Smooth muscle cell (in vitro differentiated cells): ENCODE measurements around the gene PRKD2. TPM values are rescaled to one million over a fixed set of nuclear protein-coding genes. Genes with fewer than 3 reads are reported as not detected.

Experiments
- DNase-seq: peaks from one replicate; lab custom pipeline; 2025; ENCODE audit not compliant: unreplicated experiment; lab: John Stamatoyannopoulos, UW
- H2AFZ ChIP-seq: fragments of 200-600 bp; sonication (generic); 2 replicates; pipeline ENCODE4 v1.6.0; 2016; ENCODE audit warnings: antibody characterized with exemption, low read depth, mild to moderate bottlenecking
- H3F3A ChIP-seq: fragments of 200-600 bp; sonication (generic); 2 replicates; pipeline ENCODE4 v1.6.0; 2017; ENCODE audit warnings: antibody characterized with exemption, low read depth
- H3K27ac ChIP-seq: fragments of 200-600 bp; sonication (generic); 2 replicates; pipeline ENCODE4 v1.5.1; 2016; ENCODE audit warnings: low read depth, mild to moderate bottlenecking
- H3K27me3 ChIP-seq: fragments of 200-600 bp; sonication (generic); 2 replicates; pipeline ENCODE4 v1.6.1; 2016; ENCODE audit warnings: low read depth, mild to moderate bottlenecking
- H3K36me3 ChIP-seq: fragments of 200-600 bp; sonication (generic); 2 replicates; pipeline ENCODE4 v1.5.1; 2016; ENCODE audit warnings: low read depth
- H3K4me1 ChIP-seq: fragments of 200-600 bp; sonication (generic); 2 replicates; pipeline ENCODE4 v1.5.1; 2016; ENCODE audit warnings: low read depth
- H3K4me2 ChIP-seq: fragments of 200-600 bp; sonication (generic); 2 replicates; pipeline ENCODE4 v1.6.0; 2016; ENCODE audit warnings: mild to moderate bottlenecking
- H3K4me3 ChIP-seq: fragments of 200-600 bp; sonication (generic); 2 replicates; pipeline ENCODE4 v1.5.1; 2016; ENCODE audit warnings: mild to moderate bottlenecking
- H3K79me2 ChIP-seq: fragments of 200-600 bp; sonication (generic); 2 replicates; pipeline ENCODE4 v1.6.0; 2016; ENCODE audit warnings: low read depth, mild to moderate bottlenecking
- H3K9ac ChIP-seq: fragments of 200-600 bp; sonication (generic); 2 replicates; pipeline ENCODE4 v1.6.0; 2016; ENCODE audit warnings: low read depth
- H3K9me3 ChIP-seq: fragments of 200-600 bp; sonication (generic); replicated peaks from 2 replicates; pipeline ENCODE4 v1.5.1; 2016; ENCODE audit warnings: low read depth
- H4K20me1 ChIP-seq: fragments of 200-600 bp; sonication (generic); 2 replicates; pipeline ENCODE4 v1.6.0; 2016; ENCODE audit warnings: low read depth
- WGBS: methylation state at CpG from one replicate; pipeline ENCODE4 v1.1.7; 2016; ENCODE audit warnings: low lambda C conversion rate; 5-methylcytosine and 5-hydroxymethylcytosine counted together
- polyA plus RNA-seq: library from polyadenylated mRNA; unstranded; fragments of >200 nt; fragmentation: Nextera tagmentation; extraction: Ambion mirVana; gene quantifications from 2 replicates; pipeline ENCODE4 v1.2.1, GENCODE V29; 2016
- total RNA-seq: library from RNA; depleted of rRNA; stranded (reverse); fragments of >200 nt; gene quantifications from 2 replicates; pipeline ENCODE4 v1.2.3, GENCODE V29; 2014
- TF ChIP-seq, protein P1 (sequence below): fragments of 200-600 bp; sonication (generic); IDR thresholded peaks from 2 replicates; pipeline ENCODE4 v1.5.1; 2017; ENCODE audit warnings: borderline replicate concordance, mild to moderate bottlenecking, antibody characterized with exemption; ENCODE audit not compliant: insufficient read depth, poor library complexity, severe bottlenecking

PRKD2 gene
- total and polyA plus RNA-seq, 2 experiments from 2014 or later: 24.2 to 34.6 TPM

DNA sequence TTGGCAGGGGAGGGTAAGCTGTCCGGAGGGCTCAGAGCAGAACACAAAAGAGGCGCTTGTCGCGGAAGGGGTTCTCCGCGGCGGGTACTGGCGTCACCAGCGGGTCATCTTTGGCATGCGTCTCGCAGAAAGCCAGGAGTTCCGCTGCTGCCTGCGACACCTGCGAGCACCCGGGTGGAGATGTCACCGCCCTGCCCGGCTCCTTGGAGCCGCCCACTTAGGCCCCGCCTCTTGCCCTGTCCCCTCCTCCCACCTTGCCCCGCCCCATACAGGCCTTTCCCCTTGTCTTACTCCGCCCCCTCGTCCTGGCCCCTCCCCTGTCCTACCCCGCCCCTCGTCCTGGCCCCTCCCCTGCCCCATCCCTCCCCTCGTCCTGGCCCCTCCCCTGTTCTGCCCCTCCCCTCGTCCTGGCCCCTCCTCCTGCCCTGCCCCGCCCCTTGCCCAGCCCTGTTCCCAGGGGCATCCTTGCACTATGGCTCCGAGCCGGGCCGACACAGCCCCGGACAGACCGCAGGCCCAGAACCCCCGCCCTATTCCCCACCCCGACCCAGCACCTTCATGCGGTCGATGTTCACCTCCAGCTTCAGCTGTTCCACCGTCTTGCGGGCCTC, 82.8 kb downstream of the PRKD2 start:
- Histone ChIP-seq H3K4me3 (peak overlapping the region; percentile 52), H3K36me3 (no peaks in the 10 kb centered on the region), H3K4me2 (peak overlapping the region; percentile 87), H3K27me3 (peaks cover 13% of the 10 kb centered on the region), H3F3A (peaks cover 5% of the 10 kb centered on the region), H4K20me1 (no peaks in the 10 kb centered on the region), H3K27ac (no peak overlapping the region), H3K79me2 (no peaks in the 10 kb centered on the region), H3K4me1 (peaks cover 12% of the 10 kb centered on the region), H2AFZ (peak overlapping the region; percentile 77), H3K9ac (peak overlapping the region; percentile 35), H3K9me3 (no peaks in the 10 kb centered on the region)
- peak; percentile 81 for DNase-seq
- 4% methylated on average over 19 of the region's 38 CpGs for WGBS
- TF ChIP-seq, protein P1, sequence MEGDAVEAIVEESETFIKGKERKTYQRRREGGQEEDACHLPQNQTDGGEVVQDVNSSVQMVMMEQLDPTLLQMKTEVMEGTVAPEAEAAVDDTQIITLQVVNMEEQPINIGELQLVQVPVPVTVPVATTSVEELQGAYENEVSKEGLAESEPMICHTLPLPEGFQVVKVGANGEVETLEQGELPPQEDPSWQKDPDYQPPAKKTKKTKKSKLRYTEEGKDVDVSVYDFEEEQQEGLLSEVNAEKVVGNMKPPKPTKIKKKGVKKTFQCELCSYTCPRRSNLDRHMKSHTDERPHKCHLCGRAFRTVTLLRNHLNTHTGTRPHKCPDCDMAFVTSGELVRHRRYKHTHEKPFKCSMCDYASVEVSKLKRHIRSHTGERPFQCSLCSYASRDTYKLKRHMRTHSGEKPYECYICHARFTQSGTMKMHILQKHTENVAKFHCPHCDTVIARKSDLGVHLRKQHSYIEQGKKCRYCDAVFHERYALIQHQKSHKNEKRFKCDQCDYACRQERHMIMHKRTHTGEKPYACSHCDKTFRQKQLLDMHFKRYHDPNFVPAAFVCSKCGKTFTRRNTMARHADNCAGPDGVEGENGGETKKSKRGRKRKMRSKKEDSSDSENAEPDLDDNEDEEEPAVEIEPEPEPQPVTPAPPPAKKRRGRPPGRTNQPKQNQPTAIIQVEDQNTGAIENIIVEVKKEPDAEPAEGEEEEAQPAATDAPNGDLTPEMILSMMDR: no peak

DNA sequence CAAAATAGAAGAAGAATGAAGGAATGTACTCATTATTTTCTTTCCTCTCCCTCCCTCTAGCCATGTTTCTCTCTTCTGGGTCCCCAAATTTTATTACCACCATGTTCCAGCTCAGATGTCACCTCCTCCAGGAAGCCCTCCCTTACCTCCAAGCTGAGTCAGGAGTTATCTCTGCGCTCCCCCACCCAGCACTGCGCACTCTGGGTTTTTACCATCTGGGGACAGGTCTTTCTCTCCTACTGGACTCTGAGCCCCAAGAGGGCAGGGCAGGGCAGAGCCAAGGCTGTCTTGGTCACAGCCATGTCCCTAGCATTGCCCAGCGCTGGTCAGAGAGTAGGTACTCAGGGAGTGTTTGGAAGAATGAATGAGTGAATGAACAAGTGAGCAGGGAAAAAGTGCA, 83.8 kb downstream of the PRKD2 start:
- Histone ChIP-seq H3K4me1 (peaks cover 12% of the 10 kb centered on the region), H3K9ac (no peak overlapping the region), H3K27ac (no peak overlapping the region), H3K79me2 (no peaks in the 10 kb centered on the region), H3K9me3 (no peaks in the 10 kb centered on the region), H3K36me3 (no peaks in the 10 kb centered on the region), H3K4me2 (no peak overlapping the region), H3F3A (no peaks in the 10 kb centered on the region), H3K4me3 (no peak overlapping the region), H4K20me1 (no peaks in the 10 kb centered on the region), H3K27me3 (peaks cover 13% of the 10 kb centered on the region), H2AFZ (no peak overlapping the region)
- 95% methylated on average over 3 of the region's 3 CpGs for WGBS
- TF ChIP-seq, protein P1: no peak
- DNase-seq: no peak

DNA sequence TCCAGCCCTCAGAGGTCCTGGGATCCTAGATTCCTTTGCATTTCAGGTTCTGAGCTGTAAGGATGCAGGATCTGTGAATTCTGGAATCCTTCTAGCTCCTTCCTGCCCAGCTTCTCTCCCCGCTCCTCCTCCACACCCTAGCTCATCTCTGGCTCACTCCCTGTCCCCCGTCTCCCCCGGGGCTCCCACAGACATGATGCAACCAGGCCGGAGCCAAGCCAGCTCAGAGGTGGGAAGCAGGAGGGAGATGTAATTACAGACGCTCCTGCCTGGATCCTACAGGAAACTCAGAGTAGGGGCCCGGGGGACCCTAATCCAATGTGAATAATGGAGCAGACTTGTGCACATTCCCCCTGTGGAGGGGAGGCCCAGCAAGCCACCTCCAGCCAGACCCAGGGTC, 85.4 kb downstream of the PRKD2 start:
- peak overlapping the region; percentile 16 for H2AFZ ChIP-seq
- H3K36me3 ChIP-seq: no peaks in the 10 kb centered on the region
- no peak for DNase-seq
- peaks cover 12% of the 10 kb centered on the region for H3K4me1 ChIP-seq
- peaks cover 13% of the 10 kb centered on the region for H3K27me3 ChIP-seq
- H3K9me3 ChIP-seq: no peaks in the 10 kb centered on the region
- no peak overlapping the region for H3K27ac ChIP-seq
- no peaks in the 10 kb centered on the region for H3K79me2 ChIP-seq
- TF ChIP-seq, protein P1: no peak
- H4K20me1 ChIP-seq: no peaks in the 10 kb centered on the region
- H3F3A ChIP-seq: no peaks in the 10 kb centered on the region
- H3K4me2 ChIP-seq: peak overlapping the region; percentile 4
- H3K9ac ChIP-seq: no peak overlapping the region
- no peak overlapping the region for H3K4me3 ChIP-seq
- WGBS: 49% methylated on average over 6 of the region's 6 CpGs
